Stomach smooth muscle (tissue), 2 donors: ENCODE measurements around the gene MAP4K2.
A peak's percentile ranks its signal among the peaks of the same experiment; 100 is the strongest.

Experiments used
- H3K27ac ChIP-seq: one replicate; pipeline ENCODE4 v1.7.0; 2013; ENCODE audit warnings: mild to moderate bottlenecking, low read length, inconsistent platforms
- H3K27me3 ChIP-seq, 2 donors: one replicate each; pipeline ENCODE4 v1.7.0; 2013; ENCODE audit warnings: low read length in 2 of 2; ENCODE audit not compliant: insufficient read depth in 2 of 2, control insufficient read depth in 1 of 2
- H3K36me3 ChIP-seq, 2 donors: one replicate each; pipeline ENCODE4 v1.7.0; 2013; ENCODE audit warnings: low read length in 2 of 2; ENCODE audit not compliant: control insufficient read depth in 2 of 2, insufficient read depth in 2 of 2
- H3K4me1 ChIP-seq: one replicate; pipeline ENCODE4 v1.7.0; 2013; ENCODE audit warnings: low read length; ENCODE audit not compliant: control insufficient read depth, insufficient read depth
- H3K4me3 ChIP-seq, 2 donors: one replicate each; pipeline ENCODE4 v1.7.0; 2013; ENCODE audit warnings: low read length in 2 of 2
- H3K9ac ChIP-seq, 2 donors: one replicate each; pipeline ENCODE4 v1.7.0; 2013; ENCODE audit warnings: low read length in 2 of 2, mild to moderate bottlenecking in 1 of 2
- H3K9me3 ChIP-seq, 2 donors: one replicate each; pipeline ENCODE4 v1.7.0; 2013; ENCODE audit warnings: low read length in 2 of 2; ENCODE audit not compliant: control insufficient read depth in 2 of 2
- donor health status: healthy.
- donor health status: Pancreatic carcinoma.

Gene MAP4K2

GRCh38 chr11:64774144-64774543 is 28.9 kb downstream of the MAP4K2 start:
- H3K27me3 ChIP-seq = no peaks in the 10 kb centered on the region
- no peak overlapping the region for H3K27ac ChIP-seq
- no peak overlapping the region for H3K9ac ChIP-seq
- peaks cover 29% of the 10 kb centered on the region for H3K4me1 ChIP-seq
- no peak overlapping the region for H3K4me3 ChIP-seq
- H3K9me3 ChIP-seq = no peaks in the 10 kb centered on the region
- H3K36me3 ChIP-seq = peaks cover 58 to 73% of the 10 kb centered on the region in 2 donors

- H3K36me3 ChIP-seq = peaks cover 75 to 90% of the 10 kb centered on the region in 2 donors
- H3K9me3 ChIP-seq = no peaks in the 10 kb centered on the region
- no peak overlapping the region for H3K4me3 ChIP-seq
- H3K9ac ChIP-seq = no peak overlapping the region
- no peak overlapping the region for H3K27ac ChIP-seq
- H3K27me3 ChIP-seq = no peaks in the 10 kb centered on the region
- H3K4me1 ChIP-seq = peaks cover 36% of the 10 kb centered on the region
Measured at GRCh38 chr11:64772303-64773018, 30.6 kb downstream of the MAP4K2 start.

- no peak overlapping the region for H3K4me3 ChIP-seq
- H3K27ac ChIP-seq = peak overlapping the region; percentile 7
- H3K27me3 ChIP-seq = no peaks in the 10 kb centered on the region
- H3K36me3 ChIP-seq = peaks cover 81 to 93% of the 10 kb centered on the region in 2 donors
- peaks cover 34% of the 10 kb centered on the region for H3K4me1 ChIP-seq
- no peaks in the 10 kb centered on the region for H3K9me3 ChIP-seq
- no peak overlapping the region for H3K9ac ChIP-seq
Measured at GRCh38 chr11:64771861-64772260, 31.2 kb downstream of the MAP4K2 start.

GRCh38 chr11:64770120-64770519 is 32.9 kb downstream of the MAP4K2 start:
- Histone ChIP-seq H3K27me3 (no peaks in the 10 kb centered on the region), H3K9ac (no peak overlapping the region), H3K27ac (no peak overlapping the region), H3K36me3 (peaks cover 80 to 84% of the 10 kb centered on the region in 2 donors), H3K4me3 (no peak overlapping the region), H3K4me1 (peaks cover 22% of the 10 kb centered on the region), H3K9me3 (no peaks in the 10 kb centered on the region)

GRCh38 chr11:64769283-64769682 is 33.7 kb downstream of the MAP4K2 start:
- Histone ChIP-seq H3K4me3 (no peak overlapping the region), H3K27me3 (no peaks in the 10 kb centered on the region), H3K27ac (no peak overlapping the region), H3K9me3 (no peaks in the 10 kb centered on the region), H3K4me1 (peaks cover 29% of the 10 kb centered on the region), H3K36me3 (peaks cover 84 to 86% of the 10 kb centered on the region in 2 donors), H3K9ac (no peak overlapping the region)

- no peaks in the 10 kb centered on the region for H3K27me3 ChIP-seq
- H3K27ac ChIP-seq = peak overlapping the region; percentile 78
- no peaks in the 10 kb centered on the region for H3K9me3 ChIP-seq
- H3K4me1 ChIP-seq = peaks cover 35% of the 10 kb centered on the region
- H3K36me3 ChIP-seq = peaks cover 83 to 88% of the 10 kb centered on the region in 2 donors
- no peak overlapping the region for H3K9ac ChIP-seq
- no peak overlapping the region for H3K4me3 ChIP-seq
Measured at GRCh38 chr11:64768300-64768694, 34.7 kb downstream of the MAP4K2 start.

- H3K27ac ChIP-seq = peak overlapping the region; percentile 78
- H3K27me3 ChIP-seq = no peaks in the 10 kb centered on the region
- peaks cover 82% of the 10 kb centered on the region in 2 donors for H3K36me3 ChIP-seq
- H3K9me3 ChIP-seq = no peaks in the 10 kb centered on the region
- H3K9ac ChIP-seq = peak overlapping the region in 1 of 2 donors; percentile 5
- H3K4me3 ChIP-seq = no peak overlapping the region
- H3K4me1 ChIP-seq = peaks cover 35% of the 10 kb centered on the region
Measured at GRCh38 chr11:64767344-64768299, 35.4 kb downstream of the MAP4K2 start.

- H3K9ac ChIP-seq = peak overlapping the region in 1 of 2 donors; percentile 5
- no peaks in the 10 kb centered on the region for H3K9me3 ChIP-seq
- H3K4me3 ChIP-seq = no peak overlapping the region
- H3K27me3 ChIP-seq = no peaks in the 10 kb centered on the region
- peak overlapping the region; percentile 78 for H3K27ac ChIP-seq
- H3K4me1 ChIP-seq = peaks cover 38% of the 10 kb centered on the region
- H3K36me3 ChIP-seq = peaks cover 79 to 80% of the 10 kb centered on the region in 2 donors
Measured at GRCh38 chr11:64766881-64767280, 36.1 kb downstream of the MAP4K2 start.

GRCh38 chr11:64765851-64766665 is 37.0 kb downstream of the MAP4K2 start:
- Histone ChIP-seq H3K4me1 (peaks cover 44% of the 10 kb centered on the region), H3K9ac (no peak overlapping the region), H3K9me3 (no peaks in the 10 kb centered on the region), H3K4me3 (no peak overlapping the region), H3K36me3 (peaks cover 71 to 72% of the 10 kb centered on the region in 2 donors), H3K27ac (no peak overlapping the region), H3K27me3 (no peaks in the 10 kb centered on the region)

GRCh38 chr11:64765291-64765850 is 37.6 kb downstream of the MAP4K2 start:
- H3K9ac ChIP-seq = no peak overlapping the region
- no peaks in the 10 kb centered on the region for H3K9me3 ChIP-seq
- peaks cover 51% of the 10 kb centered on the region for H3K4me1 ChIP-seq
- no peak overlapping the region for H3K4me3 ChIP-seq
- no peaks in the 10 kb centered on the region for H3K27me3 ChIP-seq
- H3K27ac ChIP-seq = no peak overlapping the region
- peaks cover 64 to 66% of the 10 kb centered on the region in 2 donors for H3K36me3 ChIP-seq
